ENCODE results near the gene PER1. TPM values are rescaled to one million over a fixed set of nuclear protein-coding genes. Genes with fewer than 3 reads are reported as not detected.

Gene PER1
- total RNA-seq, 1 experiment from 2014 or later: 10.6 TPM

DNA sequence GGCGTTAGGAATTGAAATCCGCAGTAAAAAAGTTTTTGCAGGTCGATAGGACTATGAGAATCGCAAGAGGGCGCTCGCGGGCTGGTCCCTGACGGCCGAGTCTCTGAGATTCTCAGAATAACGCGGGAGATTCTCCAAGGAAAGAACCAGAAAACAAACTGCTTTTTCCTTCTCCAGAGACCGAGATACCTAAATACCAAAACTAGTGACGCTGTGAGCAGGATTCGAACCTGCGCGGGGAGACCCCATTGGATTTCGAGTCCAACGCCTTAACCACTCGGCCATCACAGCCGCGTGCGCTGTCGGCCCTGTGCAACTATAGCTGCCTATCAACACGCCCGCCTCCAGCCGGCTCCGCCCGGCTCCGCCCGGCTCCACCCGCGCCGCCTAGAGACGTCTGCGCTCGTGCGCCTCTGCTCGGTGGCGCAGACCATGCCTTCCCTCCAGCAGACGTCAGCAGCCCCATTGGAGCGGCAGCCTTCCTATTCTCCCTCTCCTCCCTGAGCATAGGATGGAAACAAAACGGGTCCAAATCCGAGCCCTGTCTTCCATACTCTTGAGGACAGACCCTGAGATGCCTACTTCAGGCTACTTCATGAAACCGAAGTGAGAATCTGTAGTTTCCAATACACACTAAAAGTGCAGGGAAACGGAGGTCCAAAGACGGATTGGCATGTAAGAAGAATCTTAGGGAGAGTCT, 13.4 kb downstream of the PER1 start:
- TF ChIP-seq, protein P1, sequence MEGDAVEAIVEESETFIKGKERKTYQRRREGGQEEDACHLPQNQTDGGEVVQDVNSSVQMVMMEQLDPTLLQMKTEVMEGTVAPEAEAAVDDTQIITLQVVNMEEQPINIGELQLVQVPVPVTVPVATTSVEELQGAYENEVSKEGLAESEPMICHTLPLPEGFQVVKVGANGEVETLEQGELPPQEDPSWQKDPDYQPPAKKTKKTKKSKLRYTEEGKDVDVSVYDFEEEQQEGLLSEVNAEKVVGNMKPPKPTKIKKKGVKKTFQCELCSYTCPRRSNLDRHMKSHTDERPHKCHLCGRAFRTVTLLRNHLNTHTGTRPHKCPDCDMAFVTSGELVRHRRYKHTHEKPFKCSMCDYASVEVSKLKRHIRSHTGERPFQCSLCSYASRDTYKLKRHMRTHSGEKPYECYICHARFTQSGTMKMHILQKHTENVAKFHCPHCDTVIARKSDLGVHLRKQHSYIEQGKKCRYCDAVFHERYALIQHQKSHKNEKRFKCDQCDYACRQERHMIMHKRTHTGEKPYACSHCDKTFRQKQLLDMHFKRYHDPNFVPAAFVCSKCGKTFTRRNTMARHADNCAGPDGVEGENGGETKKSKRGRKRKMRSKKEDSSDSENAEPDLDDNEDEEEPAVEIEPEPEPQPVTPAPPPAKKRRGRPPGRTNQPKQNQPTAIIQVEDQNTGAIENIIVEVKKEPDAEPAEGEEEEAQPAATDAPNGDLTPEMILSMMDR (IDR thresholded peaks at IDR 0.05; ENCODE audit: insufficient read depth in 1 of 2, low read depth in 1 of 2, low read length in 1 of 2, severe bottlenecking in 1 of 2, unreplicated experiment in 1 of 2): peak; percentile 65 to 73
- Histone ChIP-seq H3K4me3 (ENCODE audit: low read depth, low read length) (peak overlapping the region; percentile 45), H3K4me1 (peaks cover 4% of the 10 kb centered on the region; the same call in 1 of the 2 replicates), H3K9me3 (no peaks in the 10 kb centered on the region), H3K36me3 (ENCODE audit: control insufficient read depth, insufficient read depth, low read length) (no peaks in the 10 kb centered on the region), H3K27me3 (replicated peaks; ENCODE audit: control insufficient read depth, insufficient read depth, low read length) (no peaks in the 10 kb centered on the region)
- Mint-ChIP-seq H3K36me3 (ENCODE audit: insufficient read depth, unreplicated experiment) (peaks cover 16% of the 10 kb centered on the region), H3K4me3 (ENCODE audit: unreplicated experiment) (no peak overlapping the region), H3K27me3 (ENCODE audit: insufficient read depth, unreplicated experiment) (no peaks in the 10 kb centered on the region), H3K4me1 (ENCODE audit: low read depth, unreplicated experiment) (no peaks in the 10 kb centered on the region), H3K27ac (ENCODE audit: unreplicated experiment) (no peak overlapping the region), H3K9me3 (ENCODE audit: unreplicated experiment) (no peaks in the 10 kb centered on the region)
- TSS peak; percentile 80 for BruUV-seq (replicated peaks)
- DNase-seq: peak; percentile 92 to 93
- CTCF ChIA-PET: interaction anchor here (1.3 to 1.4 kb wide), 3 partner anchors 12 to 18 kb away, joined by 3 to 4 read pairs (median 3); partner anchors contain the start of gene PER1
- intact Hi-C loops (cut with micrococcal nuclease; ENCODE audit: unreplicated experiment): loop anchor here (1.0 to 2.0 kb wide), 2 partner anchors 14 to 17 kb away; partner anchors contain the start of gene HES7
- POLR2A ChIA-PET: no interaction called here

DNA sequence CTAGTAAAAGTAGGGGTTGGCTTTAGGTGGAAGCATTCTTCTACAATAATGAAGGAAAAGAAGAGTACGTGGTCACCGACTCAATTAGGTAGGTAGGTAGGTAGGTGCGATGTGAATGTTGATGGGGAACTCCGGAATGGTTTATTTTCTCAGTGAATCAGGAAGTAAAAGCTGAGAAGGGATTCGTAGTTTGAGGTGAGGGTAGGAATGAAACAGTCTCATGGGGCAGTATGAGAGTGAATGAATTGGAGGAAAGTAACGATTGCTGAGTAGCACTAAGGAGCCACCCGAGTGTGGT, 13.9 kb downstream of the PER1 start:
- H3K4me3 Mint-ChIP-seq (ENCODE audit: unreplicated experiment): no peak overlapping the region
- H3K27me3 Mint-ChIP-seq (ENCODE audit: insufficient read depth, unreplicated experiment): no peaks in the 10 kb centered on the region
- Histone ChIP-seq H3K9me3 (no peaks in the 10 kb centered on the region), H3K27me3 (replicated peaks; ENCODE audit: control insufficient read depth, insufficient read depth, low read length) (no peaks in the 10 kb centered on the region), H3K4me3 (ENCODE audit: low read depth, low read length) (peak overlapping the region; percentile 38), H3K36me3 (ENCODE audit: control insufficient read depth, insufficient read depth, low read length) (no peaks in the 10 kb centered on the region), H3K4me1 (peaks cover 4% of the 10 kb centered on the region; the same call in 1 of the 2 replicates)
- no peaks in the 10 kb centered on the region for H3K4me1 Mint-ChIP-seq (ENCODE audit: low read depth, unreplicated experiment)
- H3K9me3 Mint-ChIP-seq (ENCODE audit: unreplicated experiment): no peaks in the 10 kb centered on the region
- POLR2A ChIA-PET: no interaction called here
- TF ChIP-seq, protein P1 (IDR thresholded peaks at IDR 0.05; ENCODE audit: insufficient read depth in 1 of 2, low read depth in 1 of 2, low read length in 1 of 2, severe bottlenecking in 1 of 2, unreplicated experiment in 1 of 2): no peak
- no peak overlapping the region for H3K27ac Mint-ChIP-seq (ENCODE audit: unreplicated experiment)
- BruUV-seq (replicated peaks): no TSS peak
- DNase-seq: no peak
- peaks cover 12% of the 10 kb centered on the region for H3K36me3 Mint-ChIP-seq (ENCODE audit: insufficient read depth, unreplicated experiment)
- intact Hi-C loops (cut with micrococcal nuclease; ENCODE audit: unreplicated experiment): loop anchor here (1.0 to 2.0 kb wide), 2 partner anchors 14 to 18 kb away; partner anchors contain the start of gene HES7
- CTCF ChIA-PET: interaction anchor here (0.6 to 1.3 kb wide), 3 partner anchors 12 to 246 kb away, joined by 3 to 4 read pairs (median 3); no protein-coding TSS in a partner anchor

DNA sequence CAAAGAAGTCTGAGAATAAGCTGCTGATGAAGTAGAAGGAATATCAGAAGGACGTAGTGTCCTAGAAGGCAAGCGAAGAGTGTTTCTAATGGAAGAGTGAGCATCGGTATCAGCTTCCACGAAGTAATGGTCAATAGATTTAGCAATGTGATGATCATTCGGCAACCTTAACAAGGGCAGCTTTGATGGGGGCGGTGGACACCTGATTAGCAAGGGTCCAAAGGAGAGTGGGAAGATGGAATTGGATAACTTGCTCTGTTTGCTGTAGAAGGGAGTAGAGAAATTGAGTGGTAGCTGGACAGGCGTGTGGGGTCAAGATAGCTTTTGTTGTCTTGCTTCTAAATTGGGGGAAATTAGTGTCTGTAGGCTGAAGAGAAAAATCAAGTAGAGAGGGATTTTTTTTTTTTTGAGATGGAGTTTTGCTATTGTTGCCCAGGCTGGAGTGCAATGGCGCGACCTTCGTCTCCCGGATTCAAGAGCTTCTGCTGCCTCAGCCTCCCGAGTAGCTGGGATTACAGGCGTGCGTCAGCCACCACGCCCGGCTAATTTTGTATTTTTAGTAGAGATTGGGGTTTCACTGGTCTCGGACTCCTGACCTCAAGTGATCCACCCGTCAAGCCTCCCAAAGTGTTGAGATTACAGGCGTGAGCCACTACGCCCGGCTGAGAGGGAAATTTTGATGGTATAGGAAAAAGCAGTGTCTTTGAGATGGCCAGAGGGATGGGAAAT, 14.4 kb downstream of the PER1 start:
- TF ChIP-seq, protein P1 (IDR thresholded peaks at IDR 0.05; ENCODE audit: insufficient read depth in 1 of 2, low read depth in 1 of 2, low read length in 1 of 2, severe bottlenecking in 1 of 2, unreplicated experiment in 1 of 2): no peak
- H3K27me3 Mint-ChIP-seq (ENCODE audit: insufficient read depth, unreplicated experiment): no peaks in the 10 kb centered on the region
- no peak overlapping the region for H3K27ac Mint-ChIP-seq (ENCODE audit: unreplicated experiment)
- no peaks in the 10 kb centered on the region for H3K9me3 Mint-ChIP-seq (ENCODE audit: unreplicated experiment)
- intact Hi-C loops (cut with micrococcal nuclease; ENCODE audit: unreplicated experiment): loop anchor here (1.0 to 2.0 kb wide), 2 partner anchors 13 to 18 kb away; partner anchors contain the start of gene HES7
- no peaks in the 10 kb centered on the region for H3K9me3 ChIP-seq
- H3K4me3 ChIP-seq (ENCODE audit: low read depth, low read length): peak overlapping the region; percentile 38
- no peaks in the 10 kb centered on the region for H3K4me1 Mint-ChIP-seq (ENCODE audit: low read depth, unreplicated experiment)
- no TSS peak for BruUV-seq (replicated peaks)
- no peaks in the 10 kb centered on the region for H3K36me3 ChIP-seq (ENCODE audit: control insufficient read depth, insufficient read depth, low read length)
- no peaks in the 10 kb centered on the region for H3K27me3 ChIP-seq (replicated peaks; ENCODE audit: control insufficient read depth, insufficient read depth, low read length)
- H3K4me1 ChIP-seq: peaks cover 4% of the 10 kb centered on the region; the same call in 1 of the 2 replicates
- ChIA-PET POLR2A (no interaction called here), CTCF (interaction anchor here (0.6 to 1.3 kb wide), 2 partner anchors 19 to 246 kb away, joined by 3 to 4 read pairs; no protein-coding TSS in a partner anchor)
- H3K36me3 Mint-ChIP-seq (ENCODE audit: insufficient read depth, unreplicated experiment): peaks cover 12% of the 10 kb centered on the region
- no peak for DNase-seq
- H3K4me3 Mint-ChIP-seq (ENCODE audit: unreplicated experiment): no peak overlapping the region
